HG02840 (cell line): ENCODE results near the gene TRMT6.

Source experiments
- ATAC-seq: cut with Tn5 transposase; IDR thresholded peaks from one replicate; pipeline ENCODE4 v1.9.1; 2021; ENCODE audit warnings: mild to moderate bottlenecking, moderate library complexity, moderate number of reproducible peaks; ENCODE audit not compliant: unreplicated experiment, low FRiP score

Gene TRMT6

DNA sequence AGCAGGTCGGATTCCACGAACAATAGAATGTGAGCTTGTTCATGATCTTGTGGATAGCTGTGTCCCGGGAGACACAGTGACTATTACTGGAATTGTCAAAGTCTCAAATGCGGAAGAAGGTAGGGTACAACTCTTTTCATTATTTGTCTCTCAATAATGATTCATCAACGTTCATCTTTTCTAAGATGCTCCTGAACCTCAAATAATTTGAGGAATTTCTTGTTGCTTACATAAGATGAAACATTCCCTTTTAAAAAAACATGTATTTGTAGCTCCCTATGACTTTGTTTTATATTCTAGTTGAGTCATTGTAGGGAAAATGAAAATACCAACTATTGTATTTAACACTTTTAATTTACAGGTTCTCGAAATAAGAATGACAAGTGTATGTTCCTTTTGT, 17.1 kb upstream of the TRMT6 start:
- ATAC-seq: no peak

DNA sequence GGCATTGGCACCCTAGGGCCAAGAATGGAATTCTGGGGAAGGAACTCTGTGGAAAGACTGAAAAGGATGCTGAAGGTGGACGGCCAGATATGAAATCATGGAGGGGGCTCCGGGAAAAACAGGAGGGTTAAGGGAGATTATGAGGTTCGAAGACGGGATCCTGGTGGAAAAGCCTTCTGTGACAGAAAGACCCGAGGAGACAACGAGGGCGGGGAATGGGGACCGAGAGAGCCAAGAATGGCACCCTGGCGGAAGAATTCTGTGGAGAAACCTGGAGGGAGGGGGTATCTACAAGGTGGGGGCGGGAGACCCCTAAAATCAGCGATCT, 426 bp downstream of the TRMT6 start:
- no peak for ATAC-seq

DNA sequence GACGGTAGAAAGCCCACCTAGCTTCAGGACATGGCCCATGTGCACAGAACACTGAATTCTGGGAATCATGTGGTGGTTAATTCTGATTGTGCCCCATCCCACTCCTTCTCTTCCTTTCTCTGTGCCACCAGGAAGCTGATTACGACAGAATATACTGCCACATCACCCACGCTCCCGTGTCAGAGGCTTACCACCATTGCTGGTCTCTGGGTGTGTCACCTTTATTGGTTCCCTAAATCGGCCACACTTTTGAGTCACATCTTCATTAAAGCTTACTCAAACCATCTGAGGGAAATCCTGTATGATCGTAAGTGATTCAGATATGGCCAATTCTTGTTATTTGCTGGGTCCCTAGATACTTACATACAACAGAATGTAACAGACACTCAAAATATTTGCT, 3.1 kb downstream of the TRMT6 start:
- ATAC-seq: no peak

DNA sequence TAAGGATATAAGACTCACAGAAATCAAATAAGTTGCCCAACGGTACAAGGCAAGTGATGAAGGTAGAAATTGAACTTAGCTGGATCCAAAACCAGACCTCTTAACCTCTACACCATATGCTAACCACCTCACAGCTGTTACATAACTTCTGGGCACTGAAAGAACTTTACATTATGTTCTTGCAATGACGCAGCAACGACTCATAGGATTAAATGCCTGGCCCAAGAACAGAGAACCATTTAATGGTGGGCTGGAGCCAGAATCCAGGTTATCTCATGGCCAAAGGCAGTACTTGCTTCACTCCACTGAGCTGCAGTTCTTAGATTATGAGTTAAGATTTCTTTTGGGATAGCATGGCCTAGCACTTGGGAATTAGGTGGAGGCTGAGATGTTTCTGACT, 4.4 kb downstream of the TRMT6 start:
- no peak for ATAC-seq

DNA sequence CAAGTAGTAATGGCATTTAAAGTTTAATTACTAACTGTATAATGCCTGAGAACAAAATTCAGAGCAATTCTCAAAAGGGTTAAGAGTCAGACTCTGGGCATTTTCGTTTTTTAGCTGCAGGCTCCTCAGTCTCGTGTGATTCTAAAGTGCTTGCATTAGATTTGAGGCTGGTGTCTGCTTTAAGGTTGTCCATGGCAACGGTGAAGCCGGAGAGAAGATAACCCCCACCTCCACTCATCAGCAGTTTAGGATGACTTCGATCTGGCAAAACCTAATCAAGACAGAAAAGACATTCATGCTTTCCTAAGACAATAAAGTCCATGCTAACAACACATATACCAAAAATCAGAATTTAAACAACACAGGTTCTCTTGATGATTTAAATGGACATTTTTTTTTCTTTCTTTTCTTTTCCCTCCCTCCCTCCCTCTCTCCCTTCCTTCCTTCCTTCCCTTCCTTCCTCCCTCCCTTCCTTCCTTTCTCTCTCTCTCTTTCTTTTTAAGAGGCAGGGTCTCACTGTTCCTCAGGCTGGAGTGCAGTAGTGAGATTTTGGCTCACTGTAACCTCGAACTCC, 11.8 kb downstream of the TRMT6 start:
- no peak for ATAC-seq

DNA sequence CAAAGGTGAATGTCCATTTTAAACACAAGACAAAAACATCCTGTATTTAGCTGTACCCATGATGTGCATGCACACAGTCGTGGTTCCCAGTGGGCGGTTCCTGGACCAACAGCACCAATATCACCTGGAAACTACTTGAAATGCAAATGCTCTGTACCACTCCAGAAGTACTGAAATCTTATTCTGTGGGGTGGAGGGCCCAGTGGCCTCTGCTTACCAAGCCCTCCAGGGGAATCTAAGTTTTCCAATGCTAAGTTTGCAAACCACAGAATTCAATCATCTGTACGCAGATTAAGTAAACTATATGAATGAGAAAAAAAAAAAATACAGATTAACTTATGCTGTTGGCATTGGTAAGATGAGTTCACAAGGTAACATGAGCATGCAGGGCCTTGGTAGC, 14.1 kb downstream of the TRMT6 start:
- ATAC-seq: no peak

DNA sequence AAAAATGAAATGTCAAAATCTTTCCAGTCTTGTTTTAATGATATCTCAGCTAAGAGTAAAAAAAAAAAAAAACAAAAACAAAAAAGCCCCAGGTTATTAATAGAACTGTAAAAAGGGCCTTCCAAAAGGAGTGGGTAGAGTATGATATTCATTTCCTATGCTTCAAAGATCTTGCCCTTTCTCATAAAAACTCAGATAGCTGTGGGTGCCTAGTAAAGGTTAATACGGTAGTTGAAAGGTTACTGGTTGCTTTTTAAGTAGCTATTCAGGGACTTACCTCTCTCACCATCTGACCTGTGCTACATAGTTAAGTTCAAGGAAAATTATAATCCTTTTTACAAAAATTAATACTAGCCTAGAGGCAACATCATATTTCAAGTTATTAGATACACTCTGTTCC, 14.9 kb downstream of the TRMT6 start:
- ATAC-seq: no peak

DNA sequence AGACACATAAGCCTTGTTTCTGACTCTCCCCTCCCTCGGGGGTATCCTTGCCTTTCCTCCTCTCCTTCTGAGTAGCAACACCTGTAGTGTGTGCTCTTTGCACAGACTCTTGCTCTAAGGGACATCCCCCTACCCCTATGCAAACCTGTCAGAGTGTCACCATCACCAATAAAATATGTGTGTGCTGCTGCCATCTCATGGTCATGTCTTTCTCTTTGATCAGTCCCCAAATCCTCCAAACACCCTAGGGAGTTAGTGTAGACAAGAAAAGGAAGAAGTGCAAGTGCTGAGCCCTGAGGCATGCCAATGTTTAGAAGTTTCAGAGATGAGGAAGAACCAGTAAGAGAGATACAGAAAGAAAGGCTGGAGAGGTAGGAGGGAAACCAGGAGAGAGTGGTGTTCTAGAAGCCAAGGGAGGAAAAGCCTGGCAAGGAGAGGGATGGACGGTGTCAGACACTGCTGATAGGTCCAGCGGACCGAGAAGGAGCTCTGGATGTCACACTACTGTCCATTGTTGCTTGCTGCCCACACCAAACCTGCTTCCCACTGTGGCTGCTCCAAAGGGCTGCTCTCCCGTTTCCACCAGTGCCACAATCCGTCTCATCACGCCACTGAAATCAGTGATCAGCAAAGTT, 16.4 kb downstream of the TRMT6 start:
- ATAC-seq: no peak

DNA sequence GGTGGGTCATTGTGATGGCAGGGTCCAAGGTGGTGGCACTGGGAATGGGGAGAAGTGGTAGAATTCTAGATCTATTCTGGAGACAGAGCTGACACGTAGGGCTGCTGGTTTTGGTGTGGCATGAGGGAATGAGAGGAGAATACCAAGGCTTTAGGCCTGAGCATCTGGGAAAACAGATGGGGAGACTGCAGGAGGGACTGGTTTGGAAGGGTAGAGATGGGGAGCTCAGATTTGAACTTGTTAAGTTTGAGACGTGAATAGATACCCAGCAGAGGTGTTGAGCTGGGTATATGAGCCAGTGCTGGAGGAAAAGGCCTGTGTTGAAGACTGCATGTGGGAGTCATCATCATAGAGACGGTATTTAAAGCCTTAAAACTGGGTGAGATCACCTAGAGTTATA, 17.5 kb downstream of the TRMT6 start:
- ATAC-seq: no peak

DNA sequence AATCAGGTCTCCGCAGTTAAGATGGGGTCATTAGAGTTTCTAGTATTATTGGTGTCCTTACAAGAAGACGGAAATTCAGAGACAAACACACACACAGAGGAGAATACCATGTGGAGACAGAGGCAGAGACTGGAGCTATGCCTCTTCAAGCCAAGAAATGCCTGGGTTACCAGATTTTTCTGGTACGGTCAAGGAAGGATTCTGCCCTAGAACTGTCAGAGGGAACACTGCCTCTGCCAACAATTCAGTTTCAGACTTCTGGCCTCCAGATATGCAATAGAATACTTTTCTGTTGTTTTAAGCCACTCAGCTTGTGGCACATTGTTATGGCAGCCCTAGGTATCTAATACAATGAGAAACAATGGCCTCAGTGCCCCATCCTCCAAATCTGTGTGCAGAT, 18.9 kb downstream of the TRMT6 start:
- no peak for ATAC-seq

DNA sequence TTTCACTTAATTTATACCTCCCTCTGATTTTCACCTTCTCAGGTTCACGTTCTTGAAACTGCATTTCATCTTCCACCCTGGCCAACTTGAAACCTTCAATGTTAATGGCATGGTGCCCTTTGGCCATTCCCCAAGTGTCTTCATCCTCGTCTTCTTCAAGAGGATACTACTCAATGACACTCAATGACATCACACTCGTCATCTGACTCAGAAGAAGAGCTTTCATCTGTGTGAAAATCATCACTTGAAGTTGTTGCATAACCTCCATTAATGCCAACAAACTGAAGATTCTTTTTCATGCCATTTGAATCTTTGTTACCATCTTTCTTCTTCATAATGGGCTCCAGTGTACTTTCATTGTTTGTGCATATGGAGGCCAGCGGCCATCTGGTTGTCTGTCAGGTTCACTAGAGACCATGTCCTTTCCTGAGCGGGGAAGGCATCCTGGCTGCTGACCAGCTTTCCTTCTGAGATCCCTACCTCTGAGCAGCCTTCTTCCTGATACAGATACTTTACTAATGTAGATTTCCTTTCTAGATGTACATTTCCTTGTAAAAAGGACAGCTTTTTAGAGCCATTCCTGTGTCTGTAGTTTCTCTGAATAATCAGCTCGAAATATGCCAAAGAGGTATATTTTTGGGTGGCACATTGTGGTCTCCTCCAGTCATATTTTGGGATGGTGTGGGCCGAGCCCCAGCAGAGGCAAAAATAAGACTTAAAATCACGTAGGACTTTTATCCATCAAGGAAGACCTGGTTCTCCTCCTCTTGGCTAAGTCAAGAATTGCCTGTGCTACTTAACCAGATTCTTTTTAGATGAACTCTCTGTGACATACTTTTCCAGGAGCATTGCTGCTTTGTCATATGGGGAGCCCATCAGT, 21.3 kb downstream of the TRMT6 start:
- ATAC-seq: no peak

DNA sequence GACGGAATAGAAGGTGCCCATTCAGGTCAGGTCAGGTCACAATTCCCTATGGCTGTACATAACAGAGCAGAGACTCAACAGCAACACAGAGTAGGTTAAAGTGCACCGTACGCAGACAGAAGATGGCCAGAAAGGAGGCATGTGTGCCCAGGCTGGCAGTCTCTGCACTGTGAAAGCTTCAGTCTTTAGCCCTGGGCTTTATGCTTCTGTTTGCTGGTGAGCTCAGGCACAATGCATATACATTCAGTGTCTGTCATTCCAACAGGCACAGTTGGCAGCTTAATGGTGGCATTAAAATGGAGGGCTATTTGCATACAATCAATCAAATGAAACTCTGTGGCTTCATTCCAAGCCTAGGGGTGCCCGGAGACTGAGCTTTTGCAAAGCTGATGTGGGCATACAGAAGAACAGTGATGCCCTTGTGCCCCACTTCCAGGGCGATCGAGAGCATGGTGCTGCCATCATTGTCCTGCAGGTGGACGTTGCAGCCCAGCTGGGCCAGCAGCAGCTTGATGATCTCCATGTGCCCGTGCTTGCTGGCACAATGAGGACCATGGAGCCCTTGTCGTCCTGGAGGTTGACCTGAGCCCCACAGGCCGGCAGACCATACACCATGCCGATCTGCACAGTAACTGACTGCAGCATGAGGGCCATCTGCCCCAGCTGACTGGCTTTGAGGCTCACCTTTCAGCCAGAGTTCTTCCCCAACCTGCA, 22.4 kb downstream of the TRMT6 start:
- ATAC-seq: no peak

DNA sequence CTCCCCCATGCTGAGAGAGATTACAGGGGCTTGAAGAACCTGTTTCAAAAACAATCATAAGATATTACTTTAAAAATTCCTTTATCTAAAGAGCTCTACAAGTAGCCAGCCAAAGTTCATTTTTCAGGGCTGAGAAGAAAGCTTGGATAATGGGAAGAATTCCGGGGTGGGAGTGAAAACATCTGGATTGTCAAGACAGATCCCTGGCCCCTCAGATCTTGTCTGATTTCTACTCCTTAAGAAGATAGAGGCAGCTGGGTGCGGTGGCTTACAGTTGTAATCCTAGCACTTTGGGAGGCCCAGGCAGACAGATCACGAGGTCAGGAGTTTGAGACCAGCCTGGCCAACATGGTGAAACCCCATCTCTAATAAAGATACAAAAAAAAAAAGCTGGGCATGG, 24.8 kb downstream of the TRMT6 start:
- no peak for ATAC-seq

DNA sequence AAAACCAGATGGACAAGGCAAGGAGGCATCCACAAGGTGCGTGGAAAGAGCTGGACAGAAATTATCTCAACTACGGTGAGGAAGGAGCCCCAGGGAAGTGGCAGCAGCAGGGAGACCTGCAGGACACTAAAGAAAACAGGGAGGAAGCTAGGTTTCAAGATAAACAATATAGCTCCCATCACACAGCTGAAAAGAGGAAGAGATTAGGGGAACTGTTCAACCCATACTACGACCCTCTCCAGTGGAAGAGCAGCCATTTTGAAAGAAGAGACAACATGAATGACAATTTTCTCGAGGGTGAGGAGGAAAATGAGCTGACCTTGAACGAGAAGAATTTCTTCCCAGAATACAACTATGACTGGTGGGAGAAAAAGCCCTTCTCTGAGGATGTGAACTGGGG, 26.8 kb downstream of the TRMT6 start:
- no peak for ATAC-seq

DNA sequence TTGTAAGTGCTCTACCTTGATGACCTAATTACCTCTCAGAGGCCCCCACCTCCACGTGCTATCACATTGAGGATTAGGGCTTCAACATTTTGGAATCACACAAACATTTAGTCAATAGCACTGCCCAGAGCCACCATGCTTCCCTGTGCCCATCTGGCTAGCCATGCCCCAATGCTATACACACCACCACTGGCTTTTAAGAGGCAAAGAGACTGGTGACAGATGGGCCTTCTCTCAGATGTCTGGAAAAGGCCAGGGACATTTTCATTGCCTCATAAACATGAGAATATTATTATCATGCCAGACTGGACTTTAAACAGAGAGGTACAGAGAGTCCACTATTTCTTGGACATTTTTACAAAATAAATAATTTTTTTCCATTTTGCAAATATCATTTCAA, 29.8 kb downstream of the TRMT6 start:
- ATAC-seq: no peak

DNA sequence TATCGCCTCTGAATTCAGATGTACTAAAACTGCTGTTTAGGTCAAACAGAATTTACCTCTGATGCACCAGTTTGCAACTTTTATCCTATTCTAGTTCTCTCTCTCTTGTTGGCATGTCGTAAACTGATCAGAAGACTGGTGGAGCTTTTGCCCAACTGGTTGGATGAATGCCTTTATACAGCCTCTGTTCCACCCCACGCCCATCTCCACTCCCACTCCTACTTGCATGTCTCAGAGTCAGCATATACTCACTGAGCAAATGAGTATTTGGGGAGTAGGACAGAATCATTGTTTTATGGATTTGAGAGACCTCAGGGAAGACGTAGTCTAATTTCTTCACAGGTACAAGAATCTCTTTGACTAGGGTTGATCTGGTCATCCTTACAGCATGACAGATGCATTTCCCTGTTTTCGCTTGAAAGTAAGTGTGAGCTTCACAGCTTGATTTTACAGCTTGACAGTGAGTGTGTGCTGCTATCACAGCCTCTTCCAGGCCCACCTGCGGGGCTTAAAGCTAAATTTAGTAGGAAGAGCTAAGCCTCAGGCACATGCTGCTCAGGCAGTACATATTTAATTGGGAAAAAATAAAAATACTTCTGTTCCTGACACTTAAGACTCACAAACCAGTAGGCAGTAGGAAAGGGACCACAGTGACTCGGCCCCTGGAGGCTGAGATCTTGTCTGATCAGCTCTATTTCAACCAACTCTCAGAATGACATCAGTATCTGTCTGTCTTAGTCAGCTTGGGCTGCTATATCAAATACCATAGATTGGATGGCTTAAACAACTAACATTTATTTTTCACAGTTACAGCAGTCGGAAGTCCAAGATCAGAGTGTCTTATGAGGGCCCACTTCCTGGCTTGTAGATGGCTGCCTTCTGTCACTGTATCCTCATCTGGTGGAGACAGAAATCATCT, 30.4 kb downstream of the TRMT6 start:
- no peak for ATAC-seq

DNA sequence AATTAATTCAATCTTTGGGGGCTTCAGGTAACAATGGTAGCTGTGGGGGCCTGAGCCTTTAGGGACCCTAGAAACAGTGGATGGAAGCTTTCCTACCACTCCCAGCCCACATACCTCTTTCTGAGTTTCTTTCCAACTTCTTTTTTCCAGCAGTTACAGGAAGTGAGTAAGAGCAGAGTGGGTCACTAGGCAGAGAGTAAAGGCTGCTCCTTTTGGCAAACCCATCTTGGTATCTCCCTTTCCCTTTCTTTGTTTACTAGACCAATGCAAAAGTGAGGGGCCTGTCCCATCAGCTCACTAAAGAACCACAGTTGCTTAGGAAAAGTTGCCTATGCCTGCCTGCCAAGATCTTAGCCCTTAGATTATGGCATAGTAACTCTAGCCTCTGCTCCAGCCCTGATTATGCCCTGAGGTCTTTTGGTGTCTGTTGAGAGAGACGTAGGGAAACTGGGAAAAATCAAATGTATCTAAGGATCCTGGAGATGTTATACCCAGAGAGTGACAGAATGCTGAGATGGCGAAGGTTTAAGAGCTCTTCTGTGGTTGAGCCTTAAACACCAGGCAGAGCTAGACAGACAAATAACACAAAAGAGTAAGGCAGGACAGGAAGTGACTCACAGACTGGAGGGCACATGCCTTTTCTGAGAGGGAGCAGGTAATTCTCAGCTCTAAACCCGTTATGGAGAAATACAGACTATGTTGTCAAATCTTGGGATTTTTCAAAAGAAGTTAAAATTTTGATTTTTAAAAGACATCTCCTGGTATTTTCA, 31.3 kb downstream of the TRMT6 start:
- ATAC-seq: no peak

DNA sequence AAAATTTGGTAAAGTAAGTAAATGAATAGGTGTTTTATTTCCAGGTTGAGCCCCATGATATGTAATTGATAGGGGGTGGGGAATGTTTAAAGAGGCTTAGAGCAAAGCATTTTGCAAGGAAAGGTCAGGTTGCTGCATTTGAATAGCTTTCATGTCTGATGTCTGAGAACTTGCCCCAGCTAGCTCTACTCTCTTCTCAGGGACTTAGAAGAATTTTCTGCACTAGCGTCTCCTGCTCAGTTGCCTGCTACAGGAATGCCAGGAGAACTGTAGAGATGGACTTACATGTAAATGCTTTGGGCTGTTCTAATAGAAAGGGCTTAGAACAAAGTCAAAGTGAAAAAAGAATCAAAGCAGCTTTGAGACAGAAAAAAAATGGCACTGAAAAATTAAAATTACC, 35.5 kb downstream of the TRMT6 start:
- no peak for ATAC-seq

DNA sequence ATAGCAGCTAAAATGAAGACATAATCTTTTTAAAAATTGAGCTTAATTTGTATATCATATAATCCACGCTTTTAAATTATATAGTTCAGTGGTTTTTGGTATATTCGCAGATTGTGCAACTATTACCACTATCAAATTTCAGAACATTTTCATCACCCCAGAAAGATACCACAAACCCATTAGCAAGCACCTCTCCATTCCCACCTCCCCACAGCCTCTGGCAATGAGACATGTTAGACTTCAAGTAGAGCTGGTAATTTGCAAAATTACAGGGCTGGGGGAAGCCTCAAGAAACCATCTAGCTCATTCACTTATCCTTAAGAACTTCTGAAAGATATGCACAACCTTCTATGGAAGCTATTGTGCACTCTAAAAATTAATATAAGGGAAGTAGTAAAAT, 37.2 kb downstream of the TRMT6 start:
- no peak for ATAC-seq

DNA sequence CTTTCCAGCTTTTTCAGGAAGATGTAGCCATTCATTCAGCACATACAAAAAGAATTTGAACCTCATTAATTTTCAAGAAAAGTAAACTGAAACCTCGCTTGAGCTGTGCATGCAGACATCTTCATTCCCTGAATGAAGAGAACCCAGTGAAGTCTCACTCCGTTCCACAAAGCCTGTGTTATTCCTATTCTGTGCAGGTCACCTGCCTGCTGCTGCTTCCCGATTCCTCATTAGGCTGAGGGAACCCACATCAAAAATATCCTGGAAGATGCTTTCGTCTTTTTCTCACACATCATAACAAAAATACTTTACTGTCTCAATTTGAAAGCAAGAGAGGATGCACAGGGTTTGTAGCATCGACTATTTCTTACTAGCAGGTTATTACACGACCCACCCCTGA, 40.1 kb downstream of the TRMT6 start:
- ATAC-seq: no peak
